Endothelial cell of umbilical vein (primary cell): Measurements from ENCODE around the gene XRCC6.

Experiments
- CTCF ChIP-seq, 2 donors: IDR thresholded peaks; 1 replicate in 1 of 2; 2 replicates in 1 of 2; pipeline ENCODE4 v1.5.1; 2011; ENCODE audit warnings: low read length in 2 of 2, mild to moderate bottlenecking in 2 of 2, moderate library complexity in 2 of 2, control low read depth in 1 of 2, inconsistent platforms in 1 of 2, low read depth in 1 of 2; ENCODE audit not compliant: insufficient read depth in 1 of 2; ENCODE audit errors: extremely low read depth in 1 of 2
- EZH2 ChIP-seq: IDR thresholded peaks from 2 replicates; pipeline ENCODE4 v1.6.1; 2012; ENCODE audit warnings: borderline replicate concordance, low read depth, mild to moderate bottlenecking, moderate library complexity, low read length, inconsistent platforms; ENCODE audit not compliant: severe bottlenecking
- GATA2 ChIP-seq: IDR thresholded peaks from 2 replicates; pipeline ENCODE4 v1.7.0; 2011; ENCODE audit warnings: low read depth, mild to moderate bottlenecking, moderate library complexity, mixed read lengths, low read length; ENCODE audit not compliant: insufficient read length, insufficient read depth
- MAX ChIP-seq: IDR thresholded peaks from 2 replicates; pipeline ENCODE4 v1.6.1; 2011; ENCODE audit not compliant: insufficient read depth, insufficient read length
- MYC ChIP-seq: IDR thresholded peaks from one replicate; pipeline ENCODE4 v1.6.1; 2011; ENCODE audit warnings: mild to moderate bottlenecking, low read depth, low read length
- POLR2A ChIP-seq: IDR thresholded peaks from 2 replicates; pipeline ENCODE4 v1.6.1; 2012; ENCODE audit warnings: low read depth, mild to moderate bottlenecking, control low read depth, low read length
- POLR2AphosphoS5 ChIP-seq: IDR thresholded peaks from 2 replicates; pipeline ENCODE4 v1.6.1; 2012; ENCODE audit warnings: low read depth, mild to moderate bottlenecking, control low read depth, low read length, moderate library complexity; ENCODE audit not compliant: insufficient read depth

GRCh38 chr22:41638748-41639147, 17.7 kb downstream of the XRCC6 start:
- TF ChIP-seq POLR2A (no peak), MAX (no peak), CTCF (IDR thresholded peaks at IDR 0.05; ENCODE audit: extremely low read depth in 1 of 2, insufficient read depth in 1 of 2, low read depth in 1 of 2, low read length in 2 of 2) (no peak), POLR2AphosphoS5 (no peak), EZH2 (no peak), GATA2 (no peak), MYC (no peak)
